PC-9 (cell line): ENCODE results near the gene PDE4D. TPM values are rescaled to one million over a fixed set of nuclear protein-coding genes. Genes with fewer than 3 reads are reported as not detected.

Experiments used
- BruUV-seq: library from RNA; stranded (reverse); fragments of 400-500 nt; replicated peaks from 2 replicates; lab custom pipeline; 2021; lab: Mats Ljungman, UMichigan
- CTCF ChIA-PET: fragments of 300-600 bp; sonication (Branson Sonifier 250); formaldehyde crosslinking; loops from one replicate; lab custom pipeline; 2022; ENCODE audit warnings: antibody characterized with exemption; lab: Charles Lee
- POLR2A ChIA-PET: fragments of 300-600 bp; sonication (Branson Sonifier 250); formaldehyde crosslinking; loops from one replicate; lab custom pipeline; 2022; ENCODE audit warnings: antibody characterized with exemption; ENCODE audit not compliant: unreplicated experiment; lab: Charles Lee
- DNase-seq, 2 experiments: peaks; one replicate each; pipeline versions ENCODE4 v3.0.0 to v3.0.0-alpha.2; 2015 to 2022; ENCODE audit warnings: mixed read lengths in 1 of 2
- H2AFZ ChIP-seq: fragments of 200-600 bp; sonication (generic); 2 replicates; pipeline ENCODE4 v1.8.1; 2017; ENCODE audit warnings: antibody characterized with exemption
- H3F3A ChIP-seq: fragments of 200-600 bp; sonication (generic); 2 replicates; pipeline ENCODE4 v1.8.1; 2017; ENCODE audit warnings: antibody characterized with exemption, mild to moderate bottlenecking, low read depth; ENCODE audit not compliant: insufficient read depth
- H3K27ac ChIP-seq: fragments of 200-600 bp; sonication (generic); 2 replicates; pipeline ENCODE4 v1.6.1; 2016; ENCODE audit warnings: mixed run types
- H3K27me3 ChIP-seq: fragments of 200-600 bp; sonication (generic); 2 replicates; pipeline ENCODE4 v1.6.1; 2016; ENCODE audit warnings: low read depth, mixed run types; ENCODE audit not compliant: insufficient read depth
- H3K36me3 ChIP-seq: fragments of 200-600 bp; sonication (generic); 2 replicates; pipeline ENCODE4 v1.6.1; 2016; ENCODE audit warnings: low read depth, mixed run types
- H3K4me1 ChIP-seq: fragments of 200-600 bp; sonication (generic); replicated peaks from 2 replicates; pipeline ENCODE4 v1.6.1; 2016; ENCODE audit warnings: mixed run types; ENCODE audit not compliant: insufficient read depth
- H3K4me2 ChIP-seq: fragments of 200-600 bp; sonication (generic); 2 replicates; pipeline ENCODE4 v1.6.1; 2017; ENCODE audit warnings: mixed run types
- H3K4me3 ChIP-seq: fragments of 200-600 bp; sonication (generic); 2 replicates; pipeline ENCODE4 v1.6.1; 2016; ENCODE audit warnings: mixed run types
- H3K79me2 ChIP-seq: fragments of 200-600 bp; sonication (generic); 2 replicates; pipeline ENCODE4 v1.6.1; 2017; ENCODE audit warnings: low read depth, mixed run types
- H3K9me2 ChIP-seq: fragments of 200-600 bp; sonication (generic); 2 replicates; pipeline ENCODE4 v1.8.1; 2017; ENCODE audit warnings: mild to moderate bottlenecking; ENCODE audit not compliant: insufficient read depth
- H3K9me3 ChIP-seq: fragments of 200-600 bp; sonication (generic); 2 replicates; pipeline ENCODE4 v1.8.1; 2016; ENCODE audit warnings: low read depth; ENCODE audit not compliant: insufficient read depth
- H4K20me1 ChIP-seq: fragments of 200-600 bp; sonication (generic); 2 replicates; pipeline ENCODE4 v1.8.1; 2017; ENCODE audit not compliant: insufficient read depth
- CTCF ChIP-seq: fragments of 200-600 bp; sonication (generic); conservative IDR thresholded peaks from 2 replicates; pipeline ENCODE4 v1.6.1; 2017; ENCODE audit warnings: mixed run types, antibody characterized with exemption, mild to moderate bottlenecking, moderate library complexity
- EZH2 ChIP-seq: fragments of 200-600 bp; sonication (generic); IDR thresholded peaks from 2 replicates; pipeline ENCODE4 v1.8.0; 2017; ENCODE audit warnings: antibody characterized with exemption, low read depth
- intact Hi-C: fragments of 100-400 bp; cut with micrococcal nuclease; formaldehyde crosslinking; loops from one replicate; pipeline ENCODE4 v1.10.0; 2022; ENCODE audit not compliant: unreplicated experiment
- total RNA-seq: library from RNA; stranded (reverse); gene quantifications from 2 replicates; pipeline ENCODE4 v1.2.3, GENCODE V29; 2021

The PDE4D gene
- total RNA-seq, 1 experiment from 2014 or later = 9.8 TPM

- no peaks in the 10 kb centered on the region for H3F3A ChIP-seq
- no peak overlapping the region for H2AFZ ChIP-seq
- no peak overlapping the region for H3K27ac ChIP-seq
- no peaks in the 10 kb centered on the region for H3K27me3 ChIP-seq
- POLR2A ChIA-PET = no interaction called here
- H3K4me1 ChIP-seq = no peaks in the 10 kb centered on the region
- no peak for DNase-seq
- CTCF ChIA-PET = no interaction called here
- TF ChIP-seq CTCF (no peak), EZH2 (no peak)
- no peaks in the 10 kb centered on the region for H3K9me2 ChIP-seq
- BruUV-seq = no TSS peak
- H3K4me3 ChIP-seq = no peak overlapping the region
- H3K79me2 ChIP-seq = no peaks in the 10 kb centered on the region
- 0 out of 2 replicates have a peak, but pooled peaks cover 3% of the 10 kb centered on the region for H4K20me1 ChIP-seq
- H3K9me3 ChIP-seq = no peaks in the 10 kb centered on the region
- no peak overlapping the region for H3K4me2 ChIP-seq
- no peaks in the 10 kb centered on the region for H3K36me3 ChIP-seq
- intact Hi-C loops = no loop called here
Observed at GRCh38 chr5:59021286-59021673, 872.2 kb downstream of the PDE4D start.

- H3K9me3 ChIP-seq = no peaks in the 10 kb centered on the region
- H3K4me2 ChIP-seq = no peak overlapping the region
- H3K27ac ChIP-seq = no peak overlapping the region
- no peaks in the 10 kb centered on the region for H3F3A ChIP-seq
- no peak for DNase-seq
- no peak for TF ChIP-seq CTCF
- TF ChIP-seq EZH2 = no peak
- H4K20me1 ChIP-seq = 0 out of 2 replicates have a peak, but pooled peaks cover 3% of the 10 kb centered on the region
- no peaks in the 10 kb centered on the region for H3K79me2 ChIP-seq
- no peak overlapping the region for H2AFZ ChIP-seq
- BruUV-seq = no TSS peak
- no peaks in the 10 kb centered on the region for H3K4me1 ChIP-seq
- H3K4me3 ChIP-seq = no peak overlapping the region
- intact Hi-C loops = no loop called here
- POLR2A ChIA-PET = no interaction called here
- no peaks in the 10 kb centered on the region for H3K9me2 ChIP-seq
- CTCF ChIA-PET = no interaction called here
- no peaks in the 10 kb centered on the region for H3K27me3 ChIP-seq
- H3K36me3 ChIP-seq = no peaks in the 10 kb centered on the region
Observed at GRCh38 chr5:59020611-59021285, 872.8 kb downstream of the PDE4D start.

- no peak for DNase-seq
- no peaks in the 10 kb centered on the region for H3K36me3 ChIP-seq
- H3K4me2 ChIP-seq = no peak overlapping the region
- no peaks in the 10 kb centered on the region for H3K4me1 ChIP-seq
- H3F3A ChIP-seq = no peaks in the 10 kb centered on the region
- CTCF ChIA-PET = interaction anchor here (0.6 kb wide), 1 partner anchor 641 kb away, joined by 3 read pairs; no protein-coding TSS in a partner anchor
- H3K27ac ChIP-seq = no peak overlapping the region
- no TSS peak for BruUV-seq
- no peaks in the 10 kb centered on the region for H3K27me3 ChIP-seq
- POLR2A ChIA-PET = no interaction called here
- H2AFZ ChIP-seq = no peak overlapping the region
- no peaks in the 10 kb centered on the region for H3K9me2 ChIP-seq
- intact Hi-C loops = no loop called here
- 0 out of 2 replicates have a peak, but pooled peaks cover 3% of the 10 kb centered on the region for H4K20me1 ChIP-seq
- no peaks in the 10 kb centered on the region for H3K79me2 ChIP-seq
- no peaks in the 10 kb centered on the region for H3K9me3 ChIP-seq
- TF ChIP-seq EZH2 = no peak
- TF ChIP-seq CTCF = no peak
- no peak overlapping the region for H3K4me3 ChIP-seq
Observed at GRCh38 chr5:59019078-59019477, 874.4 kb downstream of the PDE4D start.
